ENCODE data around the gene FFAR3. TPM values are rescaled to one million over a fixed set of nuclear protein-coding genes. Genes with fewer than 3 reads are reported as not detected.

Gene FFAR3
- total and polyA plus RNA-seq, 9 of the 15 experiments (the other 6 are each of a cell fraction or from before 2014, with no cell fraction given) = not detected

DNA sequence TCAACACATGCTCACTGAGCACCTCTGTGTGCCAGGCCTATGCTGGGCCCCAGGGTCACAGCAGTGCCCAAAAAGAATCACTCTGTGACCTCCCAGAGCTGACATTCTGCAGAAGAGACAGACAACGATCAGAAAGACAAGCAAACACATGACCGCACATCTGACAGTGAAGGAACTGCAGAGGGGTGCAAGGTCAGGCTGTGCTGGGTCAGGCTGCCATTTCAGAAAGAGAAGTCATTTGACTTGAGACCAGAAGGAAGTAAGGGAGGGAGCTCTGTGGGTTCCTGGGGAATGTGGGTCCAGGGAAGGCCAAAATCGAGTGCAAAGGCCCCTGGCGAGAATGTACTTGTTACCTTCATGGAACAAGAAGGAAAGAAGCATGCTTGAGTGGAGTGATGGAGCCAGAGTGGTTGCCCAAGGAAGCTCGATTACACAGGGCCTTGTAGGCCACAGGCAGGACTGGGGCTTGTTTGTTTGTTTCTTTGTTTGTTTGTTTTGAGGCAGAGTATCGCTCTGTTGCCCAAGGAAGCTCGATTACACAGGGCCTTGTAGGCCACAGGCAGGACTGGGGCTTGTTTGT, 40.7 kb upstream of the FFAR3 start (continued):
- TF ChIP-seq, protein P1, sequence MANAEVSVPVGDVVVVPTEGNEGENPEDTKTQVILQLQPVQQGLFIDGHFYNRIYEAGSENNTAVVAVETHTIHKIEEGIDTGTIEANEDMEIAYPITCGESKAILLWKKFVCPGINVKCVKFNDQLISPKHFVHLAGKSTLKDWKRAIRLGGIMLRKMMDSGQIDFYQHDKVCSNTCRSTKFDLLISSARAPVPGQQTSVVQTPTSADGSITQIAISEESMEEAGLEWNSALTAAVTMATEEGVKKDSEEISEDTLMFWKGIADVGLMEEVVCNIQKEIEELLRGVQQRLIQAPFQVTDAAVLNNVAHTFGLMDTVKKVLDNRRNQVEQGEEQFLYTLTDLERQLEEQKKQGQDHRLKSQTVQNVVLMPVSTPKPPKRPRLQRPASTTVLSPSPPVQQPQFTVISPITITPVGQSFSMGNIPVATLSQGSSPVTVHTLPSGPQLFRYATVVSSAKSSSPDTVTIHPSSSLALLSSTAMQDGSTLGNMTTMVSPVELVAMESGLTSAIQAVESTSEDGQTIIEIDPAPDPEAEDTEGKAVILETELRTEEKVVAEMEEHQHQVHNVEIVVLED (CRISPR knock-in tag; IDR thresholded peaks at IDR 0.05) = 0 out of 2 replicates have a peak, but pooled peaks have one; percentile 8
- TF ChIP-seq HEY1 (CRISPR knock-in tag; IDR thresholded peaks at IDR 0.05; ENCODE audit: borderline replicate concordance) = 0 out of 2 replicates have a peak, but pooled peaks have one; percentile 17
- TF ChIP-seq KDM1A (IDR thresholded peaks at IDR 0.05) = no peak
- 0 out of 2 replicates have a peak, but pooled peaks have one; percentile 10 for TF ChIP-seq HDGF (IDR thresholded peaks at IDR 0.05)
- 0 out of 2 replicates have a peak, but pooled peaks have one; percentile 30 for TF ChIP-seq ZNF584 (CRISPR knock-in tag; IDR thresholded peaks at IDR 0.05; ENCODE audit: low read depth)
- no peak for TF ChIP-seq TBP (optimal IDR thresholded peaks at IDR 0.05; ENCODE audit: low read depth, low read length)
- no peak for TF ChIP-seq ELF4 (CRISPR knock-in tag; IDR thresholded peaks at IDR 0.05)
- TF ChIP-seq, protein P2, sequence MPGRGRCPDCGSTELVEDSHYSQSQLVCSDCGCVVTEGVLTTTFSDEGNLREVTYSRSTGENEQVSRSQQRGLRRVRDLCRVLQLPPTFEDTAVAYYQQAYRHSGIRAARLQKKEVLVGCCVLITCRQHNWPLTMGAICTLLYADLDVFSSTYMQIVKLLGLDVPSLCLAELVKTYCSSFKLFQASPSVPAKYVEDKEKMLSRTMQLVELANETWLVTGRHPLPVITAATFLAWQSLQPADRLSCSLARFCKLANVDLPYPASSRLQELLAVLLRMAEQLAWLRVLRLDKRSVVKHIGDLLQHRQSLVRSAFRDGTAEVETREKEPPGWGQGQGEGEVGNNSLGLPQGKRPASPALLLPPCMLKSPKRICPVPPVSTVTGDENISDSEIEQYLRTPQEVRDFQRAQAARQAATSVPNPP (IDR thresholded peaks at IDR 0.05; ENCODE audit: borderline replicate concordance, insufficient read depth, insufficient read length) = no peak
- TF ChIP-seq, protein P3, sequence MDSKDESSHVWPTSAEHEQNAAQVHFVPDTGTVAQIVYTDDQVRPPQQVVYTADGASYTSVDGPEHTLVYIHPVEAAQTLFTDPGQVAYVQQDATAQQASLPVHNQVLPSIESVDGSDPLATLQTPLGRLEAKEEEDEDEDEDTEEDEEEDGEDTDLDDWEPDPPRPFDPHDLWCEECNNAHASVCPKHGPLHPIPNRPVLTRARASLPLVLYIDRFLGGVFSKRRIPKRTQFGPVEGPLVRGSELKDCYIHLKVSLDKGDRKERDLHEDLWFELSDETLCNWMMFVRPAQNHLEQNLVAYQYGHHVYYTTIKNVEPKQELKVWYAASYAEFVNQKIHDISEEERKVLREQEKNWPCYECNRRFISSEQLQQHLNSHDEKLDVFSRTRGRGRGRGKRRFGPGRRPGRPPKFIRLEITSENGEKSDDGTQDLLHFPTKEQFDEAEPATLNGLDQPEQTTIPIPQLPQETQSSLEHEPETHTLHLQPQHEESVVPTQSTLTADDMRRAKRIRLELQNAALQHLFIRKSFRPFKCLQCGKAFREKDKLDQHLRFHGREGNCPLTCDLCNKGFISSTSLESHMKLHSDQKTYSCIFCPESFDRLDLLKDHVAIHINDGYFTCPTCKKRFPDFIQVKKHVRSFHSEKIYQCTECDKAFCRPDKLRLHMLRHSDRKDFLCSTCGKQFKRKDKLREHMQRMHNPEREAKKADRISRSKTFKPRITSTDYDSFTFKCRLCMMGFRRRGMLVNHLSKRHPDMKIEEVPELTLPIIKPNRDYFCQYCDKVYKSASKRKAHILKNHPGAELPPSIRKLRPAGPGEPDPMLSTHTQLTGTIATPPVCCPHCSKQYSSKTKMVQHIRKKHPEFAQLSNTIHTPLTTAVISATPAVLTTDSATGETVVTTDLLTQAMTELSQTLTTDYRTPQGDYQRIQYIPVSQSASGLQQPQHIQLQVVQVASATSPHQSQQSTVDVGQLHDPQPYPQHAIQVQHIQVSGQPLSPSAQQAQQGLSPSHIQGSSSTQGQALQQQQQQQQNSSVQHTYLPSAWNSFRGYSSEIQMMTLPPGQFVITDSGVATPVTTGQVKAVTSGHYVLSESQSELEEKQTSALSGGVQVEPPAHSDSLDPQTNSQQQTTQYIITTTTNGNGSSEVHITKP (IDR thresholded peaks at IDR 0.05; ENCODE audit: partially characterized antibody) = no peak
- TF ChIP-seq, protein P4, sequence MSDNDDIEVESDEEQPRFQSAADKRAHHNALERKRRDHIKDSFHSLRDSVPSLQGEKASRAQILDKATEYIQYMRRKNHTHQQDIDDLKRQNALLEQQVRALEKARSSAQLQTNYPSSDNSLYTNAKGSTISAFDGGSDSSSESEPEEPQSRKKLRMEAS (CRISPR knock-in tag; IDR thresholded peaks at IDR 0.05) = 0 out of 2 replicates have a peak, but pooled peaks have one; percentile 30
- TF ChIP-seq, protein P5, sequence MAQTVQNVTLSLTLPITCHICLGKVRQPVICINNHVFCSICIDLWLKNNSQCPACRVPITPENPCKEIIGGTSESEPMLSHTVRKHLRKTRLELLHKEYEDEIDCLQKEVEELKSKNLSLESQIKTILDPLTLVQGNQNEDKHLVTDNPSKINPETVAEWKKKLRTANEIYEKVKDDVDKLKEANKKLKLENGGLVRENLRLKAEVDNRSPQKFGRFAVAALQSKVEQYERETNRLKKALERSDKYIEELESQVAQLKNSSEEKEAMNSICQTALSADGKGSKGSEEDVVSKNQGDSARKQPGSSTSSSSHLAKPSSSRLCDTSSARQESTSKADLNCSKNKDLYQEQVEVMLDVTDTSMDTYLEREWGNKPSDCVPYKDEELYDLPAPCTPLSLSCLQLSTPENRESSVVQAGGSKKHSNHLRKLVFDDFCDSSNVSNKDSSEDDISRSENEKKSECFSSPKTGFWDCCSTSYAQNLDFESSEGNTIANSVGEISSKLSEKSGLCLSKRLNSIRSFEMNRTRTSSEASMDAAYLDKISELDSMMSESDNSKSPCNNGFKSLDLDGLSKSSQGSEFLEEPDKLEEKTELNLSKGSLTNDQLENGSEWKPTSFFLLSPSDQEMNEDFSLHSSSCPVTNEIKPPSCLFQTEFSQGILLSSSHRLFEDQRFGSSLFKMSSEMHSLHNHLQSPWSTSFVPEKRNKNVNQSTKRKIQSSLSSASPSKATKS (CRISPR knock-in tag; IDR thresholded peaks at IDR 0.05) = no peak
- TF ChIP-seq ZFX (CRISPR knock-in tag; IDR thresholded peaks at IDR 0.05) = peak; percentile 77
- TF ChIP-seq ZNF212 (CRISPR knock-in tag; IDR thresholded peaks at IDR 0.05) = no peak
- TF ChIP-seq ZNF76 (CRISPR knock-in tag; IDR thresholded peaks at IDR 0.05; ENCODE audit: borderline replicate concordance) = no peak
- TF ChIP-seq CC2D1A (IDR thresholded peaks at IDR 0.05) = no peak
- no peak for TF ChIP-seq KLF13 (tag; IDR thresholded peaks at IDR 0.05; ENCODE audit: borderline replicate concordance, low read depth)
- TF ChIP-seq TEAD1 (CRISPR knock-in tag; IDR thresholded peaks at IDR 0.05) = 0 out of 4 replicates have a peak, but pooled peaks of 1 of the 2 experiments have one; percentile 40
